IMR-90 (cell line): Measurements from ENCODE around the gene TEX38. TPM values are rescaled to one million over a fixed set of nuclear protein-coding genes. Genes with fewer than 3 reads are reported as not detected.

Experiments used
- ATAC-seq: fragments of 200-7000 bp; cut with Tn5 transposase; 2 replicates; pipeline ENCODE4 v1.9.1; 2020; ENCODE audit warnings: low read depth, mild to moderate bottlenecking, moderate library complexity
- BruUV-seq: library from RNA; stranded (reverse); fragments of 400-500 nt; replicated peaks from 2 replicates; lab custom pipeline; 2021; lab: Mats Ljungman, UMichigan
- CTCF ChIA-PET: fragments of 300-600 bp; formaldehyde crosslinking; extraction: SDS; loops from one replicate; lab custom pipeline; 2021; ENCODE audit warnings: antibody characterized with exemption; lab: Yijun Ruan, JAX
- POLR2A ChIA-PET: fragments of 300-600 bp; sonication (Branson Sonifier 250); formaldehyde crosslinking; loops from one replicate; lab custom pipeline; 2022; ENCODE audit warnings: antibody characterized with exemption; ENCODE audit not compliant: unreplicated experiment; lab: Charles Lee
- DNase-seq: peaks from one replicate; pipeline ENCODE4 v3.0.0; 2013
- H2AFZ ChIP-seq: replicated peaks from 2 replicates; pipeline ENCODE3; 2013; ENCODE audit warnings: low read length, mild to moderate bottlenecking; ENCODE audit not compliant: poor library complexity
- H2AK5ac ChIP-seq: 2 replicates; pipeline ENCODE4 v1.6.1; 2013; ENCODE audit warnings: low read depth, low read length, inconsistent platforms
- H2AK9ac ChIP-seq: replicated peaks from 2 replicates; pipeline ENCODE3; 2013; ENCODE audit warnings: mild to moderate bottlenecking, low read depth, low read length, moderate library complexity; ENCODE audit not compliant: poor library complexity
- H2BK120ac ChIP-seq: 2 replicates; pipeline ENCODE4 v1.6.1; 2013; ENCODE audit warnings: low read depth, low read length, inconsistent platforms
- H2BK15ac ChIP-seq: 3 replicates; pipeline ENCODE4 v1.6.1; 2013; ENCODE audit warnings: low read depth, low read length, inconsistent platforms
- H2BK20ac ChIP-seq: 2 replicates; pipeline ENCODE4 v1.6.1; 2013; ENCODE audit warnings: low read depth, mild to moderate bottlenecking, inconsistent platforms, low read length, moderate library complexity
- H2BK5ac ChIP-seq: 2 replicates; pipeline ENCODE4 v1.6.1; 2013; ENCODE audit warnings: mild to moderate bottlenecking, low read depth, low read length, inconsistent platforms; ENCODE audit not compliant: poor library complexity, severe bottlenecking
- H3K14ac ChIP-seq: replicated peaks from 2 replicates; pipeline ENCODE4 v1.6.1; 2013; ENCODE audit warnings: low read depth, low read length, inconsistent platforms
- H3K18ac ChIP-seq: 2 replicates; pipeline ENCODE4 v1.6.1; 2013; ENCODE audit warnings: low read depth, low read length, control low read depth
- H3K23ac ChIP-seq: 2 replicates; pipeline ENCODE4 v1.6.1; 2013; ENCODE audit warnings: low read depth, low read length, inconsistent platforms
- H3K27ac ChIP-seq: 2 replicates; pipeline ENCODE4 v1.5.1; 2013; ENCODE audit warnings: mild to moderate bottlenecking, control low read depth, low read length; ENCODE audit not compliant: insufficient read depth
- H3K27me3 ChIP-seq: 2 replicates; pipeline ENCODE4 v1.6.1; 2013; ENCODE audit warnings: low read length; ENCODE audit not compliant: control insufficient read depth, insufficient read depth
- H3K36me3 ChIP-seq: 2 replicates; pipeline ENCODE4 v1.6.1; 2013; ENCODE audit warnings: low read length, mixed read lengths; ENCODE audit not compliant: control insufficient read depth, insufficient read depth
- H3K4ac ChIP-seq: 2 replicates; pipeline ENCODE4 v1.6.1; 2013; ENCODE audit warnings: low read depth, low read length, inconsistent platforms
- H3K4me1 ChIP-seq: 2 replicates; pipeline ENCODE4 v1.6.1; 2013; ENCODE audit warnings: low read length, mixed read lengths; ENCODE audit not compliant: control insufficient read depth, insufficient read depth
- H3K4me2 ChIP-seq: 2 replicates; pipeline ENCODE4 v1.6.1; 2013; ENCODE audit warnings: low read depth, mild to moderate bottlenecking, control low read depth, low read length, moderate library complexity
- H3K4me3 ChIP-seq: 2 replicates; pipeline ENCODE4 v1.5.1; 2013; ENCODE audit warnings: low read depth, mild to moderate bottlenecking, control low read depth, low read length, moderate library complexity; ENCODE audit not compliant: insufficient read depth
- H3K56ac ChIP-seq: 2 replicates; pipeline ENCODE4 v1.6.1; 2013; ENCODE audit warnings: low read length, inconsistent platforms; ENCODE audit not compliant: insufficient read depth; ENCODE audit errors: extremely low read depth
- H3K79me1 ChIP-seq, 2 experiments: 2 replicates each; pipeline ENCODE4 v1.6.1; 2013; ENCODE audit warnings: low read length in 2 of 2, inconsistent platforms in 1 of 2, low read depth in 1 of 2
- H3K9ac ChIP-seq: 2 replicates; pipeline ENCODE4 v1.6.1; 2013; ENCODE audit warnings: low read depth, low read length, control low read depth
- H3K9me1 ChIP-seq: 2 replicates; pipeline ENCODE4 v1.6.1; 2013; ENCODE audit warnings: low read length, inconsistent platforms; ENCODE audit not compliant: insufficient read depth
- H3K9me3 ChIP-seq: 2 replicates; pipeline ENCODE4 v1.6.1; 2013; ENCODE audit warnings: low read length; ENCODE audit not compliant: control insufficient read depth, insufficient read depth
- H4K20me1 ChIP-seq: 2 replicates; pipeline ENCODE4 v1.6.1; 2013; ENCODE audit warnings: low read length, inconsistent platforms; ENCODE audit not compliant: insufficient read depth
- H4K5ac ChIP-seq: 2 replicates; pipeline ENCODE4 v1.6.1; 2013; ENCODE audit warnings: mild to moderate bottlenecking, low read depth, low read length, control low read depth
- H4K8ac ChIP-seq, 2 experiments: 2 replicates each; pipeline ENCODE4 v1.6.1; 2013; ENCODE audit warnings: low read depth in 2 of 2, low read length in 2 of 2, control low read depth in 1 of 2, inconsistent platforms in 1 of 2
- H4K91ac ChIP-seq: 2 replicates; pipeline ENCODE4 v1.6.1; 2013; ENCODE audit warnings: low read depth, low read length, inconsistent platforms; ENCODE audit not compliant: insufficient read depth
- CEBPB ChIP-seq: IDR thresholded peaks from 2 replicates; pipeline ENCODE4 v1.6.1; 2012; ENCODE audit warnings: low read depth, low read length, improper control_type of control experiment
- FOS ChIP-seq: fragments of 150-350 bp; IDR thresholded peaks from 2 replicates; pipeline ENCODE4 v1.6.1; 2016; ENCODE audit warnings: low read depth, low read length
- MAFK ChIP-seq: IDR thresholded peaks from 2 replicates; pipeline ENCODE4 v1.6.1; 2012; ENCODE audit warnings: low read depth, low read length, improper control_type of control experiment
- MAZ ChIP-seq: IDR thresholded peaks from 2 replicates; pipeline ENCODE4 v1.6.1; 2012; ENCODE audit warnings: low read depth, mild to moderate bottlenecking, low read length, improper control_type of control experiment, moderate library complexity, borderline replicate concordance
- RAD21 ChIP-seq: IDR thresholded peaks from 2 replicates; pipeline ENCODE4 v1.6.1; 2012; ENCODE audit warnings: low read length, improper control_type of control experiment
- WGBS, 2 experiments: methylation state at CpG; one replicate each; pipeline versions ENCODE4 v1.1.5 to v1.1.7; 2013; ENCODE audit warnings: missing lambda C conversion rate in 2 of 2; ENCODE audit not compliant: insufficient read length in 1 of 2; ENCODE audit errors: extremely low coverage in 2 of 2; 5-methylcytosine and 5-hydroxymethylcytosine counted together
- dilution Hi-C: fragments of 300-500 bp; cut with HindIII; formaldehyde crosslinking; loops from one replicate; pipeline ENCODE4 v1.14.3; 2018; ENCODE audit warnings: low sequenced_read_pairs; ENCODE audit not compliant: unreplicated experiment
- in situ Hi-C: fragments of 300-500 bp; cut with MboI; formaldehyde crosslinking; loops from 3 replicates; pipeline ENCODE4 v1.14.3; 2019; ENCODE audit warnings: low sequenced_read_pairs, inconsistent platforms, mixed read lengths
- intact Hi-C: fragments of 100-400 bp; cut with micrococcal nuclease; formaldehyde crosslinking; loops from 2 replicates; pipeline ENCODE4 v1.10.0; 2022
- polyA plus RNA-seq, 3 experiments: library from polyadenylated mRNA; depleted of rRNA; stranded (reverse); fragments of >200 nt; gene quantifications; 2 replicates each; pipeline ENCODE4 v1.2.3, GENCODE V29; 2012; ENCODE audit warnings: low replicate concordance in 1 of 3
- total RNA-seq: library from RNA; depleted of rRNA; stranded (reverse); fragments of >200 nt; gene quantifications from 2 replicates; pipeline ENCODE4 v1.2.3, GENCODE V29; 2012
- TF ChIP-seq, protein P1 (sequence below): fragments of 150-350 bp; IDR thresholded peaks from 2 replicates; pipeline ENCODE4 v1.6.1; 2017; ENCODE audit warnings: mild to moderate bottlenecking, antibody characterized with exemption, low read length, low read depth
- TF ChIP-seq, protein P2 (sequence below): fragments of 150-350 bp; IDR thresholded peaks from 2 replicates; pipeline ENCODE4 v1.6.1; 2016; ENCODE audit warnings: low read depth, mild to moderate bottlenecking, low read length, moderate library complexity, borderline replicate concordance

TEX38 gene
- total and polyA plus RNA-seq, 2 of the 4 experiments (the other 2 are of a cell fraction), result not detected

DNA sequence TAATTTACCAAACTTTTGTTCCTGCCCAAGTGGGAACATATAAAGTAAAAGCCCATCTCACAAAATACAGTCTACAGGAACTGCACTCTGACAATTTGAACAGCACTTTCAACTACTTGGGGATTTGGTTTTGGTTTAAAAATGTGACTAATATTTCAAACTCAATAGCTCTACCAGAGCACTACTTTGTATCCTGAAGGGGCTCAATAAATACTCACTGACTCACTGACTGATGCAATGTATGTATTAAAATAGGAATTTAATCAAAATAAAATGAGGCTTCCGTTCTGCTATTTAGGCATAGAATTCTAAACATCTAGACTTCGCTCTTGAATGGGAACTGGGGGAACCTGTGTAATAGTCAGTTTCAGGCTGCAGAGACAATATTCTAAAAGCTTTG, 25.4 kb downstream of the TEX38 start:
- no peak for ATAC-seq
- ChIA-PET CTCF (no interaction called here), POLR2A (interaction anchor here (0.6 kb wide), 1 partner anchor 15 kb away, joined by 3 read pairs; no protein-coding TSS in a partner anchor)
- Histone ChIP-seq H3K18ac (no peak overlapping the region), H2BK15ac (no peak overlapping the region), H3K27ac (no peak overlapping the region), H3K14ac (no peak overlapping the region), H3K36me3 (peaks cover 19% of the 10 kb centered on the region), H3K4me1 (peaks cover 8% of the 10 kb centered on the region), H3K4me3 (no peak overlapping the region), H3K9ac (no peak overlapping the region), H2AFZ (no peak overlapping the region), H3K9me1 (peaks cover 5% of the 10 kb centered on the region; the same call in 1 of the 2 replicates), H4K20me1 (peaks cover 9% of the 10 kb centered on the region), H2BK5ac (no peak overlapping the region), H3K56ac (no peak overlapping the region), H3K4ac (no peak overlapping the region), H2BK20ac (no peak overlapping the region), H3K79me1 (peaks cover 27 to 40% of the 10 kb centered on the region in 2 experiments), H4K5ac (no peak overlapping the region), H3K4me2 (no peak overlapping the region), H2AK5ac (no peak overlapping the region), H3K23ac (no peak overlapping the region), H3K9me3 (no peaks in the 10 kb centered on the region), H4K91ac (no peak overlapping the region), H2BK120ac (no peak overlapping the region), H4K8ac (no peak overlapping the region), H2AK9ac (no peak overlapping the region), H3K27me3 (no peaks in the 10 kb centered on the region)
- peak; percentile 44 for DNase-seq
- no peak for TF ChIP-seq MAZ
- TF ChIP-seq CEBPB, result peak; percentile 63; the same call in 1 of the 2 replicates
- no peak for TF ChIP-seq FOS
- TF ChIP-seq, protein P1, sequence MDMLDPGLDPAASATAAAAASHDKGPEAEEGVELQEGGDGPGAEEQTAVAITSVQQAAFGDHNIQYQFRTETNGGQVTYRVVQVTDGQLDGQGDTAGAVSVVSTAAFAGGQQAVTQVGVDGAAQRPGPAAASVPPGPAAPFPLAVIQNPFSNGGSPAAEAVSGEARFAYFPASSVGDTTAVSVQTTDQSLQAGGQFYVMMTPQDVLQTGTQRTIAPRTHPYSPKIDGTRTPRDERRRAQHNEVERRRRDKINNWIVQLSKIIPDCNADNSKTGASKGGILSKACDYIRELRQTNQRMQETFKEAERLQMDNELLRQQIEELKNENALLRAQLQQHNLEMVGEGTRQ, result no peak
- no peak for TF ChIP-seq RAD21
- TF ChIP-seq MAFK, result no peak
- TF ChIP-seq, protein P2, sequence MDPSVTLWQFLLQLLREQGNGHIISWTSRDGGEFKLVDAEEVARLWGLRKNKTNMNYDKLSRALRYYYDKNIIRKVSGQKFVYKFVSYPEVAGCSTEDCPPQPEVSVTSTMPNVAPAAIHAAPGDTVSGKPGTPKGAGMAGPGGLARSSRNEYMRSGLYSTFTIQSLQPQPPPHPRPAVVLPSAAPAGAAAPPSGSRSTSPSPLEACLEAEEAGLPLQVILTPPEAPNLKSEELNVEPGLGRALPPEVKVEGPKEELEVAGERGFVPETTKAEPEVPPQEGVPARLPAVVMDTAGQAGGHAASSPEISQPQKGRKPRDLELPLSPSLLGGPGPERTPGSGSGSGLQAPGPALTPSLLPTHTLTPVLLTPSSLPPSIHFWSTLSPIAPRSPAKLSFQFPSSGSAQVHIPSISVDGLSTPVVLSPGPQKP, result no peak
- in situ Hi-C loops (no loop called here), dilution Hi-C loops (no loop called here), intact Hi-C loops (no loop called here)
- WGBS, 2 experiments, result no CpG with 5 or more reads among the region's 2 CpGs
- BruUV-seq, result no TSS peak
